ENCODE data around the gene SYNE1. TPM values are rescaled to one million over a fixed set of nuclear protein-coding genes. Genes with fewer than 3 reads are reported as not detected.

SYNE1 gene
- total and polyA plus RNA-seq, 2 of the 8 experiments (the other 6 are each of a cell fraction or from before 2014, with no cell fraction given), result 2.8 to 5.5 TPM

DNA sequence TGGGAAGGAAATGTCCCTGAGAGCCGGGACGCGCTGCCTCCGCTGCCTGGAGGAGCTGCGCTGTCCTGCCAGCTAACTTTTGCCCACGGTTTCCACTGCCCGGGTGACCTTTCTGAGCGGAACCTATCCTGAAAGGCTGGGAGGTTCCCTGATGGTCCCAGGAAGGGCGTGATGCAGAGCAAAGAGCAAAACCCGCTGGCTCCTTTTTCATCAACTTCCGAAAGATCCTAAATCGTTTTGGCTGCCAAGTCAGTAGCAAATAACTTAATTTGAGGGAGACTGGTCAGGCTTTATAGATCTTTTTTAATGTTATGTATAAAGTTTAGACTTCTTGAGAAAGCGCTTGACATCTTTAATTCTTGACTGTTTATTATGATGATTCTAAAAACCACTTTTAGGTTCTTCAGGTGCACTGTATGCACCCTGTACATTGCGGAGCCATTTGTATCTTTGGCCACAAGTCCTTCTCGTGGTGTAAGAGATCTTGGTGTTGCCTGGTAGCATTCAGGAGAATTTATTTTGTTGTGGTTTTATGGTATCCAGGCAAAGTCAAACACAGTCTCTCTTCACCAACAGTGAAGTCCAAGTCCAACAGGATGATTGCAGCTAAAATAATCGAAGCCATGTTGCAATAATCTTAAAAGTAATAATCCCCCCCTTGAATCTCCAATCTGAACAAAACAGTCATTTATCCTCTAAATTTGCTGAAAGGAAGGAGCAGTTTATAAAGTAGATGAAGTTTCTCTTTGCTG lies at the start of gene SYNE1 (continued):
- TF ChIP-seq, protein P1, sequence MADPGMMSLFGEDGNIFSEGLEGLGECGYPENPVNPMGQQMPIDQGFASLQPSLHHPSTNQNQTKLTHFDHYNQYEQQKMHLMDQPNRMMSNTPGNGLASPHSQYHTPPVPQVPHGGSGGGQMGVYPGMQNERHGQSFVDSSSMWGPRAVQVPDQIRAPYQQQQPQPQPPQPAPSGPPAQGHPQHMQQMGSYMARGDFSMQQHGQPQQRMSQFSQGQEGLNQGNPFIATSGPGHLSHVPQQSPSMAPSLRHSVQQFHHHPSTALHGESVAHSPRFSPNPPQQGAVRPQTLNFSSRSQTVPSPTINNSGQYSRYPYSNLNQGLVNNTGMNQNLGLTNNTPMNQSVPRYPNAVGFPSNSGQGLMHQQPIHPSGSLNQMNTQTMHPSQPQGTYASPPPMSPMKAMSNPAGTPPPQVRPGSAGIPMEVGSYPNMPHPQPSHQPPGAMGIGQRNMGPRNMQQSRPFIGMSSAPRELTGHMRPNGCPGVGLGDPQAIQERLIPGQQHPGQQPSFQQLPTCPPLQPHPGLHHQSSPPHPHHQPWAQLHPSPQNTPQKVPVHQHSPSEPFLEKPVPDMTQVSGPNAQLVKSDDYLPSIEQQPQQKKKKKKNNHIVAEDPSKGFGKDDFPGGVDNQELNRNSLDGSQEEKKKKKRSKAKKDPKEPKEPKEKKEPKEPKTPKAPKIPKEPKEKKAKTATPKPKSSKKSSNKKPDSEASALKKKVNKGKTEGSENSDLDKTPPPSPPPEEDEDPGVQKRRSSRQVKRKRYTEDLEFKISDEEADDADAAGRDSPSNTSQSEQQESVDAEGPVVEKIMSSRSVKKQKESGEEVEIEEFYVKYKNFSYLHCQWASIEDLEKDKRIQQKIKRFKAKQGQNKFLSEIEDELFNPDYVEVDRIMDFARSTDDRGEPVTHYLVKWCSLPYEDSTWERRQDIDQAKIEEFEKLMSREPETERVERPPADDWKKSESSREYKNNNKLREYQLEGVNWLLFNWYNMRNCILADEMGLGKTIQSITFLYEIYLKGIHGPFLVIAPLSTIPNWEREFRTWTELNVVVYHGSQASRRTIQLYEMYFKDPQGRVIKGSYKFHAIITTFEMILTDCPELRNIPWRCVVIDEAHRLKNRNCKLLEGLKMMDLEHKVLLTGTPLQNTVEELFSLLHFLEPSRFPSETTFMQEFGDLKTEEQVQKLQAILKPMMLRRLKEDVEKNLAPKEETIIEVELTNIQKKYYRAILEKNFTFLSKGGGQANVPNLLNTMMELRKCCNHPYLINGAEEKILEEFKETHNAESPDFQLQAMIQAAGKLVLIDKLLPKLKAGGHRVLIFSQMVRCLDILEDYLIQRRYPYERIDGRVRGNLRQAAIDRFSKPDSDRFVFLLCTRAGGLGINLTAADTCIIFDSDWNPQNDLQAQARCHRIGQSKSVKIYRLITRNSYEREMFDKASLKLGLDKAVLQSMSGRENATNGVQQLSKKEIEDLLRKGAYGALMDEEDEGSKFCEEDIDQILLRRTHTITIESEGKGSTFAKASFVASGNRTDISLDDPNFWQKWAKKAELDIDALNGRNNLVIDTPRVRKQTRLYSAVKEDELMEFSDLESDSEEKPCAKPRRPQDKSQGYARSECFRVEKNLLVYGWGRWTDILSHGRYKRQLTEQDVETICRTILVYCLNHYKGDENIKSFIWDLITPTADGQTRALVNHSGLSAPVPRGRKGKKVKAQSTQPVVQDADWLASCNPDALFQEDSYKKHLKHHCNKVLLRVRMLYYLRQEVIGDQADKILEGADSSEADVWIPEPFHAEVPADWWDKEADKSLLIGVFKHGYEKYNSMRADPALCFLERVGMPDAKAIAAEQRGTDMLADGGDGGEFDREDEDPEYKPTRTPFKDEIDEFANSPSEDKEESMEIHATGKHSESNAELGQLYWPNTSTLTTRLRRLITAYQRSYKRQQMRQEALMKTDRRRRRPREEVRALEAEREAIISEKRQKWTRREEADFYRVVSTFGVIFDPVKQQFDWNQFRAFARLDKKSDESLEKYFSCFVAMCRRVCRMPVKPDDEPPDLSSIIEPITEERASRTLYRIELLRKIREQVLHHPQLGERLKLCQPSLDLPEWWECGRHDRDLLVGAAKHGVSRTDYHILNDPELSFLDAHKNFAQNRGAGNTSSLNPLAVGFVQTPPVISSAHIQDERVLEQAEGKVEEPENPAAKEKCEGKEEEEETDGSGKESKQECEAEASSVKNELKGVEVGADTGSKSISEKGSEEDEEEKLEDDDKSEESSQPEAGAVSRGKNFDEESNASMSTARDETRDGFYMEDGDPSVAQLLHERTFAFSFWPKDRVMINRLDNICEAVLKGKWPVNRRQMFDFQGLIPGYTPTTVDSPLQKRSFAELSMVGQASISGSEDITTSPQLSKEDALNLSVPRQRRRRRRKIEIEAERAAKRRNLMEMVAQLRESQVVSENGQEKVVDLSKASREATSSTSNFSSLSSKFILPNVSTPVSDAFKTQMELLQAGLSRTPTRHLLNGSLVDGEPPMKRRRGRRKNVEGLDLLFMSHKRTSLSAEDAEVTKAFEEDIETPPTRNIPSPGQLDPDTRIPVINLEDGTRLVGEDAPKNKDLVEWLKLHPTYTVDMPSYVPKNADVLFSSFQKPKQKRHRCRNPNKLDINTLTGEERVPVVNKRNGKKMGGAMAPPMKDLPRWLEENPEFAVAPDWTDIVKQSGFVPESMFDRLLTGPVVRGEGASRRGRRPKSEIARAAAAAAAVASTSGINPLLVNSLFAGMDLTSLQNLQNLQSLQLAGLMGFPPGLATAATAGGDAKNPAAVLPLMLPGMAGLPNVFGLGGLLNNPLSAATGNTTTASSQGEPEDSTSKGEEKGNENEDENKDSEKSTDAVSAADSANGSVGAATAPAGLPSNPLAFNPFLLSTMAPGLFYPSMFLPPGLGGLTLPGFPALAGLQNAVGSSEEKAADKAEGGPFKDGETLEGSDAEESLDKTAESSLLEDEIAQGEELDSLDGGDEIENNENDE (IDR thresholded peaks at IDR 0.05; ENCODE audit: insufficient replicate concordance, low read length), result no peak
- TF ChIP-seq SUZ12 (IDR thresholded peaks at IDR 0.05; ENCODE audit: low read length), result peak; percentile 23; the same call in 1 of the 2 replicates

All from H1 (cell line).